ENCODE data around the gene UBASH3A.
A peak's percentile ranks its signal among the peaks of the same experiment; 100 is the strongest.

Gene UBASH3A

GRCh38 chr21:42387843-42388340 lies 15.8 kb upstream of the UBASH3A start:
- peak in 2 of 10 donors; percentile 14 to 66 for DNase-seq
- intact Hi-C loops (cut with DNase I), result no loop called here

DNA sequence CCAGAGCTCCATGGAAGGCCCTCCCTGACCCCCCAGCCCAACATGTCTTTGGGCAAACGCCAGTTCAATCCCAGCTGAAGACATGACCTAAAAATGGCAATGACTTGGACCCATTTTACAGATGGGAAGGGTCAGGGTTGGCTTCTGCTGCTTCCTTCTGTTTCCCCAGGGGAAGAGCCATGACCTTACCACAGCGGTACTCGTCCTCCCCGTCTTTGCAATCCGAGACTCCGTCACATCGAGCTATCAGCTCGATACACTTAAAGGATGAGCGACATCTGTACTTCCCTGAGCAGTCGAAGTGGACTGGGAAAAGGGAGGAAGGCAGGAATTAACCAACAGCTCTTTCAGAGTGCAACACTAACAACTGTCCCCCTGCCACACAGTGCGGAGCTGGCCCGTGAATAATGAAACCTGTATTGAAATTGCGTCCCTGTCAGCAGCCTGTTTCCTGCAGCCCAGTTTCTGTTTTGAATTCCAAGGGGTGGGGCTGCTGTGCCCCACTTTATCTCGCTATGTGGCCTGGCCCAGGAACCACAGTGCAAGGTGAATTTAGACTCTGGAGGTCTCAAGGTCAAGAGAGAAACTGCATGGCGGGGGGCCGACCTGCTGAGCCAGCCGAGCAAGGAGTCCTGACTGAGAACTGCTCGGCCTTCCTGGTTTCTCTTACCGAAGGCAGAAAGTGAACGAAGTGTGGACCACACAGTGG lies 14.8 kb upstream of the UBASH3A start:
- DNase-seq, result peak in 3 of 10 donors; percentile 39 to 75 (median 57)

GRCh38 chr21:42389449-42389835 lies 14.3 kb upstream of the UBASH3A start:
- DNase-seq, result peak in 3 of 10 donors; percentile 5 to 48 (median 33)
- intact Hi-C loops (cut with DNase I), result no loop called here

More for the DNA sequence above, 14.8 kb upstream of the UBASH3A start:
- intact Hi-C loops (cut with DNase I), result no loop called here

DNA sequence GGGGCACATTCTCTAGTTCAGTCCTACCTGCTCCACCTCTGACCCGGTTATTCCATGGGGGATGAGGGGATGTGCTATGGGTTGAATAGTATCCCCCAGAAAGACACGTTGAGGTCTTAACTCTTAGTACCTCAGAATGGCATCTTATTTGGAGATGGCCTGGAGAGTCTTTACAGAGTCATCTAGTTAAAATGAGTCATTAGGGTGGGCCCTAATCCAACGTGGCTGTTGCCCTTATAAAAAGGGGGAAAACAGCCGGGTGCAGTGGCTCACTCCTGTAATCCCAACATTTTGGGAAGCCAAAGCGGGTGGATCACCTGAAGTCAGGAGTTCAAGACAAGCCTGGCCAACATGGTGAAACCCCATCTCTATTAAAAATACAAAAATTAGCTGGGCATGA lies 13.5 kb upstream of the UBASH3A start:
- peak in 2 of 10 donors; percentile 5 to 7 for DNase-seq
- intact Hi-C loops (cut with DNase I), result no loop called here

DNA sequence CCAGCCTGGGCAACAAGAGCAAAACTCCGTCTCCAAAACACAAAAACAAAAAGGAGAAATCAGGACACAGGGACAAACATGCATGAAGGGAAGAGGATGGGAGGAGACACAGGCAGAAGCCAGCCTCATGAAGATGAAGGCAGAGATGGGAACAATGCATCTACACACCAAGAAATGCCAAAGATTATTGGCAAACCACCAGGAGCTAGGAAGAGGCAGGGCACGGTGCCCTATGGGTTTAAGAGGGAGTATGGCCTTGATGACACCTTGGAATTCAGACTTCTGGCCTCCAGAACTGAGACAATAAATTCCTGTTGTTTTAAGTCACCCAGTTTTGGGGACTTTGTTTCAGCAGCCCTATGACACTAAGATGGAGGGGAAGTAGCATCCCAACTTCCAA lies 13.0 kb upstream of the UBASH3A start:
- peak in 1 of 10 donors; percentile 22 for DNase-seq
- intact Hi-C loops (cut with DNase I), result no loop called here

GRCh38 chr21:42391297-42391696 lies 12.4 kb upstream of the UBASH3A start:
- peak in 3 of 10 donors; percentile 2 to 6 (median 4) for DNase-seq
- intact Hi-C loops (cut with DNase I), result no loop called here

- intact Hi-C loops (cut with DNase I), result no loop called here
- peak in 3 of 10 donors; percentile 20 to 43 (median 22) for DNase-seq
Observed at GRCh38 chr21:42392731-42393442, 10.8 kb upstream of the UBASH3A start.

DNA sequence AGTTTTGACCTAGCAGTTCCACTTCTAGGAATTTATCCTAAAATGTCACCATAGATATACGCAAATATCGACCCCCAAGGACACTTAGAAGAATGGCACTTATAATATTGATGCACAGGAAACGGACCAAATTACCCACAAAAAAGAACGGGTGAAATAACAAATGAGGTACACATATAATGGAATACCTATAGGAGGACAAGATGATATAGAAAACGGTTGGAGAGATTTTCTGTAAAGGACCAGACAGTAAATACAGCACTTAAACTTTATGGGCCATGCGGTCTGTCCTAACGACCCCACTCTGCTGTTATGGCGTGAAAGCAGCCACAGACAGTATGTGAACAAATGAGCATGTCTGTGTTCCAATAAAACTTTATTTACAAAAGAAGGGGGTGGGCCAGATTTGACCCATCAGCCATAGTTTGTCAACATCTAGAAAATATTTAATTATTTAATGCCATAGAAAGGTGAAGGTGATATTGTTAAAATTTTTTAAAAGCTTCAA lies 10.2 kb upstream of the UBASH3A start:
- peak in 1 of 10 donors; percentile 22 for DNase-seq
- intact Hi-C loops (cut with DNase I), result no loop called here

DNA sequence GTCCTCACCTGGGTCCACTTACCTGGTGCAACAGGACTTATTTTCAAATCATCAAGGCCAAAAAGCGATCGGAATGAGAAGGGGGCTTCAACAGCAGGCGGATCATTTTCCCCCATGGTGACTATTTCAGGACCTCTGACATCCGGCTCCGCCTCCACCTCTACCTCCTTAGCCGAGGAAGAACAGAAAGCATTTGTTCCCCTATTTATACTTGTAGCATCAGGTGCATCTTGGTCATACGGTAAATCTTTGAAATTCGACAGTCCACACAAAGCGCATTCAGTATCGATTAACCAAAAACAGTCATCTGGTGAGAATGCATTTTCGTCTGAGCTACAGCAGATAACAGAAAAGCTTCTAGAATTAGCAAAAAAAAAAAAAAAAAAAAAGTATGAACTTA lies 8.4 kb upstream of the UBASH3A start:
- intact Hi-C loops (cut with DNase I), result no loop called here
- DNase-seq, result peak in 1 of 10 donors; percentile 14

DNA sequence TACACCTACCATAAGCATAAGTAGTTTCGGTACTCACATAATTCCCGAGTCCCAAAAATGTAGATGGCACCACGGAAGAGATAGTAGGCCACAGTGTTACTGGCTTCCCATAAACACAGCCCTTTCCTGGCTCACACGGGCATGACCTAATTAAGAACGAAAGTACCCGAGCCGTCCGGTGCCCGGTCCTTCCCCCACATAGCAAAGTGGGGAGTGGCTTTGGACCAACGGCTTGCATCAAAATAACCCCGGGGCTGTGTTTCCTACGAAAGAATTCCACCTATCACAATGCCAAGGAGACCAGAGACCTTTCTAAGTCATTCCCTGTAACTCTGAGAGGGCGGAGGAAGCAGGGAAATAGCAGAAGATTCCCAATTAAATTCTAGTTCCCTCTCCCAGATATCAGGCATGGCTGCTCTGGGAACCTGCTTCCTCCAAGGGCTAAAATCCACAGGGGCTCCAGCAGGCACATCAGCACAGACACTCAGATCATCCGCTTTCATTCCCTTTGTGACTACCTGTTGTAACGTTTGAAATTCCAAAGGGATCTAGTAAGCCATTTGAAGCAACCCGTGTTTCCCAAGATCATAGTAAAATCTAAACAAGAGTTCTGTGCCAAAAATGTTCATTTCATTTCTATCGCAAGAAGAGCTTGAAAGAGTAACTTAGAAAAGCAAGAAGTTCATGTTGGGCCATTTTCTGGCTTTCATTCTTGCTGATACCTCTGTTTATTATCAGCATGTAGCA lies 7.6 kb upstream of the UBASH3A start, which contains the start of gene TMPRSS3:
TMPRSS3 (minus strand) TSS at position 148 of the 747 bp plus-strand sequence. CDS start 635 bp downstream, outside the sequence.
- intact Hi-C loops (cut with DNase I), result no loop called here
- peak in 3 of 10 donors; percentile 15 to 46 (median 17) for DNase-seq

DNA sequence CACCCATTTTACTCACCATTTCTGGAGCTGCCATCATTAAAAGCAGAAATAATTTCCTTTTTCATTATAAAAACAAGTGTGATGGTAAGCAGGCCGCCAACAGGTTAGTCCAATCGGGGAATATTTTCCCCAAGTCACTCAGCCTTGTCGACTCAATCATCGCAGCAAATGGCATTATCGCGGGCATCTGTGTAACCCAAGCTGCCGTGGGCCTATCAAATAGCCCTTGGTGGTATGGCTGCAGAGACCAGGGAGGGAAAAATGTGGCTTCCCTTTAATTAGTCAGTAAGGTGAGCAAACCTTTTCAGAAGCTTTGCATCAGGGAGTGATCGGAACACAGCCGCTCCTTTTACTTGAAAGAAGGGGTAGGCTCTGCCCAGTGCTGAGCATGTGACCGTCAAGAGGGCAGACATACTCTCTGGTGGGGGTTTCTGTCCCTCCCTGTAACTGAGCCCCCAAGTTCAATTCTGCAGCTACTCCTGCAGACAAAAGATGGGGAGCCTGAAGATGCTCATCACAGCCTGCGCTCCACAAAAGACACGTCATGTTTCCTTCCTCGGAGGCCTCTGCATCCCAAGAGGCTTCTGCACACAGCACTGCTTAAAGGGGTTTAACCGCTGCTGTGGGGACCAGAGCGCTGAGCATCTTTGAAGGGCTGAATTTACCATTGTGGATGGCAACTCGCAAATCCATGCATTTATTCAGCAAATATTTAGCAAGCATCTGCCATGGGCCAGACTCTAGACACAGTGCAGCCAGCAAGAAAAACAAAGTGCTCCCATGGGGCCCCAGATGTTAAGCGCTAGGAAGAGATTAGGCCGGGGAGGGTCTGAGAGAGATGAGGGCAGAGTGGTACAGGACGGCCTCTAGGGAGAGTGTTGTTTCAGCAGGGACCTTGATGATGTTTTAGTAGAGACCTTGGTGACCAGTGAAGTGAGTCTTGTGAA lies 6.6 kb upstream of the UBASH3A start:
- intact Hi-C loops (cut with DNase I), result no loop called here
- DNase-seq, result peak in 1 of 10 donors; percentile 8

DNA sequence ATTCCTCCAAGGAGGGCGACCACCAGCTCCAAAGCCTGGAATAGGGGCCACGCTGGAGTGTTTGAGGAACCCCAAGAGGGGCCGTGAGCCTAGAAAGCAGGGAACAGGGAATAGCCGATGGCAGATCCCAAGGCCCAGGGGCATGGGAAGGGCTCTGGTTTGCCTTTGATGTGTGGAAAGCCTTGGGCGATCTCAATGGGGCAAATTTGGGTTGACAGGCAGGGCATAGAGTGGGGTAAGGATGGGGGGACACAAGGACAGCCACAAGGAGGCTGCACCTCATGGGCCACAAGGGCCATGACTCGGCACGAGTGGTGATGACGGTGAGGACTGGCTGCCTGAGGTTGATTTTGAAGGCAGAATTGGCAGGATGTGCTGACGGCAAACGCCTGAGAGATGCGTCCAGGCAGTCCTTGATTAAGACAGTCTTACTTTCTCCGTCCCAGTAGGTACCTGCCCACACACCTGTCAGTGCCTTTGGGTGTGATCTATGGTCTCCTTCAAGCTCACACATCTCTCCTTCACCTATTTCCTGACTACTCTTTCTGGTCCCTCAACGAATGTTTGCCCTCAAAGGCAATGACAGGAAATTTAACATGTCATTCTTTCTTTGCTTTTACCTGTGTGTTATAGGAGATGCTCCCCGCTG lies 5.8 kb upstream of the UBASH3A start:
- intact Hi-C loops (cut with DNase I), result no loop called here
- no peak for DNase-seq

- intact Hi-C loops (cut with DNase I), result no loop called here
- peak in 1 of 10 donors; percentile 18 for DNase-seq
Observed at GRCh38 chr21:42398436-42399028, 5.2 kb upstream of the UBASH3A start.

GRCh38 chr21:42400525-42400924 lies 3.2 kb upstream of the UBASH3A start:
- intact Hi-C loops (cut with DNase I), result no loop called here
- no peak for DNase-seq

GRCh38 chr21:42401154-42401553 lies 2.5 kb upstream of the UBASH3A start:
- DNase-seq, result no peak
- intact Hi-C loops (cut with DNase I), result no loop called here

DNA sequence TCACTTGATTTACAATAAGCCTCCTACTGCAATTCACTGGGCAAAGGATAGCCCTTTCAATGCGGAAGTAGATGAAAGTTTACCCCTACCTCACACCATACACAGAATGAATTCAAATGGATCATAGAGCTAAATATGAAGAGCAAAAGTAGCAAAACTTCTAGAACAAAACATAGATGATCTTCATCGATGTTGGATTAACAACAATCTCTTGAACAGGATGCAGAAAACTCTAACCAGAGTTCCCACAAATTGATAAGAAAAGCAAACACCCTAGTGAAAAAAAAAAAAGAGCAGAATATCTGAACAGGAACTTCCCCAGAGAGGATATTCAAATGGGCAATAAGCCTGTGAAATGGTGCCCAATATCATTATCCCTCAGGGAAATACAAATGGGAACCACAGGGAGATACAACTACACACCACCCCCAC lies 1.9 kb upstream of the UBASH3A start:
- no peak for DNase-seq
- intact Hi-C loops (cut with DNase I), result no loop called here

DNA sequence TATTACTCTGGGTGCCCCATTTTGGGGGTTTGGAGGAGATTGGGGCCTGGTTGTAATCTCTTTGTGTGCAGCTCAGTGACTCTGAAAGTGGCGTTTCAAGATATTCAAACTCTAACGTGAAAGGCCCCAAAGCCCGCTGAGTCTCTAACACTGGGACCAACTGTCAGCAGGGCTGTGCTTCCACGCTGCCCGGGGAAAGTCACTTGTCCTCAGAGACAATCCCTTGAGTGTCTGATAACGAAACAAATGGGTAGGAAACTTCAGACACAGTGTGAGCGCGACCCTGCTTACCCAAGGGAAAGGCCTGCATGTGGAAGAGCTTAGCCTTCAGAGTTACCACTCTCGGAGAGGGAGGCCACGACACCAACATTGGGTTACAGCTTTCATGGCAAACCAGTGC lies 837 bp downstream of the UBASH3A start:
- intact Hi-C loops (cut with DNase I), result no loop called here
- no peak for DNase-seq
